Fibroblast of the aortic adventitia (primary cell): ENCODE results near the gene DHRS7B. TPM values are rescaled to one million over a fixed set of nuclear protein-coding genes. Genes with fewer than 3 reads are reported as not detected.
"Not testable (repeated sequence)": the region's sequence is repeated elsewhere in the genome, so short reads cannot be mapped to it uniquely, and the experiment has no call there.

ENCODE experiments used
- DNase-seq: peaks from one replicate; pipeline ENCODE4 v3.0.0-alpha.2; 2010; ENCODE audit warnings: low read depth
- H3K4me3 ChIP-seq: 2 replicates; pipeline ENCODE4 v1.5.1; 2011; ENCODE audit warnings: low read depth, mild to moderate bottlenecking, control low read depth, low read length, moderate library complexity
- CTCF ChIP-seq: IDR thresholded peaks from 2 replicates; pipeline ENCODE4 v1.5.1; 2011; ENCODE audit warnings: mild to moderate bottlenecking, low read length, control low read depth, inconsistent platforms; ENCODE audit not compliant: insufficient read depth
- total RNA-seq: library from RNA; depleted of rRNA; stranded (reverse); fragments of >200 nt; gene quantifications from 2 replicates; pipeline ENCODE4 v1.2.3, GENCODE V29; 2012; ENCODE audit warnings: low replicate concordance

DHRS7B gene
- total RNA-seq, 1 donor: 12.7 TPM

DNA sequence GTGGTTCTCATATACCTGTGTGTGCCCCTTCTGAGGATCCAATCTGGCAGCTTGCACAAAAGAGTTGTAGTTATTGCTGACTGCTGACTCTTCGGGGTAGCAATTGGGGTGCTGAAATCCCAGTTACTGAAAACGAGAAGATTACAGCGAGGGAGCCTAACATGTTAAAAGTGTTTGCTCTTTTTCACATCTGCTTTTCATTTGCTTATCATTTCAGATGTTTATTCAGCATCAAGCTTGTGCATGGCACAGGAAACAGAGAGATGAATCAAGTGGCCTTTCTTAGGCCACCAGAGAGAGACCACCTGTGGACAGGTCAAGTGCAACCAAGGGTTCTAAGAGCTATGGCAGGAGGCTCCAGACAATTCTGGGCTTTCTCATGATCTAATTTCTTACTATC, 16.9 kb downstream of the DHRS7B start:
- H3K4me3 ChIP-seq: no peak overlapping the region
- no peak for TF ChIP-seq CTCF
- no peak for DNase-seq

DNA sequence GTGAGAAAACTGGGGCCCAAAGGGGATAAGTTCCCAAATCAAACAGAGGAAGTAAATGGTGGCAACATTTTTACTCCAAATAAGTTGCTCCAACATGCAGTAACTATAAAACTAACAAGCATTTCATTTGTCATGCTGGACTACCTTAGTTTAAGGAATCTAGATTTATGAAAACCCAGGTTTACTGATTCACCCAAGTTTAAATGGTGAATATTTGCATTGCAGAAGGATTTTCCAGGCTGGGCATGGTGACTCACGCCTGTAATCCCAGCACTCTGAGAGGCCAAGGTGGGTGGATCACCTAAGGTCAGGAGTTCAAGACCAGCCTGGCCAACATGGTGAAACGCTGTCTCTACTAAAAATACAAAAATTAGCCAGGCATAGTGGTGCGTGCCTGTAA, 17.5 kb downstream of the DHRS7B start:
- not testable (repeated sequence) for H3K4me3 ChIP-seq, DNase-seq

- H3K4me3 ChIP-seq: no peak overlapping the region
- no peak for DNase-seq
- no peak for TF ChIP-seq CTCF
Observed at GRCh38 chr17:21146362-21147015, 19.7 kb downstream of the DHRS7B start.

- no peak overlapping the region for H3K4me3 ChIP-seq
- no peak for DNase-seq
- no peak for TF ChIP-seq CTCF
Observed at GRCh38 chr17:21149621-21150020, 22.9 kb downstream of the DHRS7B start.

DNA sequence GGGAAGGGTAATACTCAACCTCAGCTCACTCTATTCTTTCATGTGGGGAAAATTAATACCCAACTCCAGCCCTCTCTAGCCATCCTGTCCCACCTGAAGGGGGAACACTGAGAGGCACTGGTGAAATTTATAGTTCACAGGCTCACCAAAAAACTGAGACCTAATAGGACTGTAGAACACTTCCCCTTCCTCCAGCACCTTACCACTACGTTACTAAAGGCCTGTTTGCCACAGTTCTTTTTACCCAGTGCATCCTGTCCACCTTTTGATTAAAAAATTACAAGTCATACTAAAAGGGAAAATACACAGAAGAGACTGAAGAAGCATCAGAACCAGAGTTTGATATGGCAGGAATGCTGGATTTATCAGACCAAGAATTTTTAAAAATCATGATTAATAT, 26.0 kb downstream of the DHRS7B start:
- no peak for DNase-seq
- TF ChIP-seq CTCF: no peak

DNA sequence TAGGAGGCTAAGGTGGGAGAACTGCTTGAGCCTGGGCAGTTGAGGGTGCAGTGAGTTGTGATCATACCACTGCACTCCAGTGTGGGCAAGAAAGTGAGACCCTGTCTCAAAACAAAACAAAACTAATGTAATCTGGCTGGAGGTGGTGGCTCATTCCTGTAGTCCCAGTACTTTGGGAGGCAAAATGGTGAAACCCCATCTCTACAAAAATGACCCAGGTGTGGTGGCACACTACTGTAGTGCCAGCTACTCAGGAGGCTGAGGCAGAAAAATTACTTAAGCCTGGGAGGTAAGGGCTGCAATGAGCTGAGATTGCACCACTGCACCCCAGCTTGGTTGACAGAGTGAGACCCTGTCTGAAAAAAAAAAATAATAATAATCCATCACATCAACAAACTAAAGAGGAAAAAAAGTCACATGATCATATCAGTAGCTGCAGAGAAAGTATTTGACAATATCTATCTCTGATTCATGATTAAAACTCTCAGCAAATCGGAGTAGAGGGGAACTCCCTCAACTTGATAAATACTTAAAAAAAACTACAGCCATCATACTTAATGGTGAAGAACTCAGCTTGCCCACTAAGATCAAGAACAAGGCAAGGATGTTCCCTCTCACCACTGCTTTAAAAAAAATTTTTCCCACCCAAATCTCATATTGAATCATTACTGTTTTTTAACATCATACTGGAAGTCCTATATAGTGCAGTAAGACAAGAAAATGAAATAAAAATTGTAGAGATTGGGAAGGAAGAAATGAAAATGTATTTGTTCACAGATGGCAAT, 31.0 kb downstream of the DHRS7B start:
- no peak for TF ChIP-seq CTCF
- DNase-seq: no peak
- H3K4me3 ChIP-seq: no peak overlapping the region

More for the DNA sequence above, 26.0 kb downstream of the DHRS7B start:
- no peak overlapping the region for H3K4me3 ChIP-seq

DNA sequence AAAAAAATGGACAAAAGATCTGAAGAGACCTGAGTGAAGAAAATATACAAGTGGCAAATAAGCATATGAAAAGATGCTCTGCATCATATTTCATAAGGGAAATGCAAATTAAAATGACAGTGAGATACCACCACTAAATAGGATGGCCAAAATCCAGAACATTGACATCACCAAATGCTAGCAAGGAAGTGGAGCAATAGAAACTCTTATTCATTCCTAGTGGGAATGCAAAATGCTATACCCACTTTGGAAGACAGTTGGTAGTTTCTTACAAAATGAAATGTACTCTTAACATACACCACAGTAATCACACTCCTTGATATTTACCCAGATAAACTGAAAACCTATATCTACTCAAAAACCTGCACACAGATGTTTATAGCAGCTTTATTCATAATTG, 33.6 kb downstream of the DHRS7B start:
- peak; percentile 39 for DNase-seq
- TF ChIP-seq CTCF: no peak
- no peak overlapping the region for H3K4me3 ChIP-seq
